SW480 (cell line): ENCODE measurements around the gene TBC1D4.

Source experiments
- DNase-seq: peaks from one replicate; pipeline ENCODE4 v3.0.0-alpha.2; 2016; ENCODE audit warnings: low spot score

TBC1D4 gene

DNA sequence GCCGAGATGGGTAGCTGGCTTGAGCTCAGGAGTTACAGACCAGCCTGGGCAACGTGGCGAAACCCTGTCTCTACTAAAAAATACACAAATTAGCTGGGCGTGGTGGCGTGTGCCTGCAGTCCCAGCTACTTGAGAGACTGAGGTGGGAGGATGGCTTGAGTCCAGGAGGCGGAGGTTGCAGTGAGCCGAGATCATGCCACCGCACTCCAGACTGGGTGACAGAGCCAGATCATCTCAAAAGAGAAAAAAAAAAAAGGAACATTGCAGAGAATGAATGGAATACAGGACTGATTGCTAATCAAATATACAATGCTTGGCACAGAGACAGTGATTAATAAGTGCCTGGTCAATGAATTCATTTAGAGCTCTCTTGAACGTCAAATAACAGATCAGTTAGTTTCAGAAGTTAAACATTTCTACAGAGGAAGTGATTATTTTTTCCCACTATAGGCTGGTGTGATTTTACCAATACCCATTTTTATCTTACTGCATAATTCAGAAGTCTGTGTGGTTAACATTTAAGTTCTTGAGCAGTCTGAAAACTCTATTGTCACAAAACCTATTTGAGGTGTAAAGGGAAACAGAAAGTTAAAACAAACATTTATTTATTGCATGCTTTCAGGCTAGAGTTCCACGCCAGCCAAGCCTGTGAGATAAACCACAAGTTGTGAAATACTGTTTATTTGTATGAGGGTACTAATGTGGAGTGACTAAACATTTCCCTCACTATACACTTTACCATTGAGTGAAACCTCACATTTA lies 7.7 kb upstream of the TBC1D4 start:
- DNase-seq = peak; percentile 61

- peak; percentile 62 for DNase-seq
These were observed 4.4 kb upstream of the TBC1D4 start for GRCh38 chr13:75486146-75487062.

GRCh38 chr13:75485286-75486062 lies 3.5 kb upstream of the TBC1D4 start:
- peak; percentile 70 for DNase-seq

DNA sequence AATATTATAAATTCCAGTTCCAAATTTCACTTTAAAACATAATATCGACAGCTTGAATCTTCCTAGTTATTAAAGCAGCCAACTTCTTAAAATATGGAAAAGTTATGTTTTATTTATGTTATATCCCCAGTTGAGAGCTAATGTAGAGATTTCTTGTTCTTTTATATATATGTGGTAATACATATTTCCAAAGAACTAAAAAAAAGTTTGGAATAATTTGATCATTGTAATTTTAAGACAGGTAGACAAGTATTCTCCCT lies 781 bp upstream of the TBC1D4 start:
- DNase-seq = no peak

- peak; percentile 75 for DNase-seq
These were observed 546 bp downstream of the TBC1D4 start for GRCh38 chr13:75481176-75482069.

- DNase-seq = peak; percentile 86
These were observed 1.2 kb downstream of the TBC1D4 start for GRCh38 chr13:75480671-75481175.

- no peak for DNase-seq
These were observed 2.7 kb downstream of the TBC1D4 start for GRCh38 chr13:75479102-75479740.

DNA sequence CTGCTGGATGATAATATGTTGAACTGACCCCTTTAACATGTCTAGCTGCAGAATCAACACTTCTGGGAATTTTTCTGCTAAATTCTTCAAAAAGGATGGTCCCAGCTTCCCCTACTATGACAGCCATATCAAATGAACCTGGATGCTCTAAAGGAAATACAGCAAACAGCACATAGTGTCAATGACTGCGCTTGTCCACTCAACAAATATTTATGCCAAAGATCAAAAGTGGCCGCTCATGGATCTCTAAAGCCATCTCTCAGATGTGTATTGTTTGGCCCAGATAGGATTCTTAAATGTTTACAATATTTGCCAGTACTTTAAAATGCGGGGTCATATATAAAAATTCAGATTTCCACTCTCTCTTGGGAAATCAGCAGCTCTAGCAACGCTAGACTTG lies 3.3 kb downstream of the TBC1D4 start:
- no peak for DNase-seq

GRCh38 chr13:75474956-75475355 lies 7.0 kb downstream of the TBC1D4 start:
- DNase-seq = no peak

DNA sequence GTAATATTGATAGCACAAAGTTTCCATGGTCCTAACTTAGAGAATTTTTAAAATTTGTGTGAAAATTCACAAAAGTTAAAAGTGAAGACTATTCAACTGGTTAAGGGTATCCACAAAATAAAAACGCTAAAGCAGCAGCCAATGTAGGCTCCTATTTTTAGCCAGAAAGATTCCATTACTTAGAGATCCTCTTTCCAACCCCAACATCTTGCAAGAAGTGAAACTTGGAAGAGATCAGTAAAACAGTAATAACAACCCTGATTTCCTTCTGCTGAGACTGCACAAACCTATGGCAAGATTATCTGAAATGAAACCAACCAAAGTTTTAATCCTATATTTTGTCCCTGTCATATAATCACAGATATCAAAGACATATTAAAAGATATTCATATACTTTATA lies 8.5 kb downstream of the TBC1D4 start:
- DNase-seq = no peak

GRCh38 chr13:75470676-75471075 lies 11.3 kb downstream of the TBC1D4 start:
- DNase-seq = no peak

- no peak for DNase-seq
These were observed 12.9 kb downstream of the TBC1D4 start for GRCh38 chr13:75469047-75469446.

DNA sequence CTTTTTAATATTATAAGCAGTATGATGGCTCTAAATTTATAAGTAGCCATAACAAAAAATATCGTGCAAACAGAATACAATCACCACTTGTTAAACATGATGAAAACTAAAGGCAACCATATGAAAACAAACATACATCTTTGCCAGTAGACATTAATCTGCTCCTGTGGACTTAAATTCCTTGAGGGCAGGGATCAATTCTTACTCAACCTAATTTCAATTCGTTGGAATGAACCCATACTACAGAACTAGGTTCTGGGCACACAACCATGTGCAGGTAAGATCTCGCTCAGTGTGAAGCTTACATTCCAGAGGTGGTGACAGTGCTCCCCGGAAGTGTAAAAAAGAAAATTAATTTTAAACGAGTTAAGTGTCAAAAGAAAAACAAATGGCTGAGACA lies 13.4 kb downstream of the TBC1D4 start:
- no peak for DNase-seq

DNA sequence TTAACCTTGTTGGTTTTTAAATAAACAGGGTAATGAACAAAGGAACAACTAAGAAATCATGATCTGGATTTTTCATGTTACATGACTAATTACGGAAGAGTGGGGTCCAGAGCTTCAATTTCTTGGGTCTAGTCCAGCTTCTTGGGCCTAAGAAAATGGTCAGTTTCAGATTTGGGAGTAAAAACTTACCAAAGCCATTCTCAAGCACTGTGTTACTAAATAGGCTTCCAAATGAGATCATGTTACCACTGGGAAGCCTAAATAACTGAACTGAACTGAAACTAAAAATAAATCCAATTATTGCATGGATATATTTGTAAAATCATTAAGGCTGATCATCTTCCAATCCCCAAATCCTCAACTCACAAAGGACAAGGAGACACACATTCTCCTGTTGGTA lies 13.9 kb downstream of the TBC1D4 start:
- no peak for DNase-seq

DNA sequence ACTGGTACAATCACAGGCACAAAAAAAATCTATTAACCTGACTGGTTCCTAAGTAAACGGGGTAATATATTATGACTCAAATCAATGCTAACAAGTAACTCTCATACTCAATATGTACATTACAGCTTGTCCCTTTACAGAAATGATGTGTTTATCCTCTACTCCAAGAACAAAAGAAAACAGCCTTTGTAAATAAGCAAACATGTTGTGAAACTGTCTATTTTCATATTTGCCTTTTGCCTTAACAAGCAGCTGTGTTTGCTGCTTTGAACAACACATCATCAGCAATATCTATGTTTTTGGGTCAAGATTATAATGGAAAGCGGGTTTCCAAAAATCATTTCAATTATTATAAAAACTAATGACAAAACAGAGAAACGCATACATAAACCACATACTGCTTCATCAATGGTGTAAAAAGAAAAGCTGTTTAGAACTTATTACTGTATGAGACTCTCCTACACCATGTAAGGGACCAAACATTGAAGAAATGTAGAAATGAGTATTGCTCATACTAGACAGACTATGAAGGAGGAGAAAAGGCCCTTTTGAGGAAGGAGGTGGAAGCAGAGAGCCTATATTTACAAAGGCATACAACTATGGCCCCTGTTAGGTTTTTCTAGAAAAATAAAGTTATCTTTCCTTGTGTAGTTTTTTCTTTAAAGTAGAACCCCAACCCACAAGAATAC lies 14.8 kb downstream of the TBC1D4 start:
- no peak for DNase-seq

- DNase-seq = no peak
These were observed 16.7 kb downstream of the TBC1D4 start for GRCh38 chr13:75465236-75465635.

DNA sequence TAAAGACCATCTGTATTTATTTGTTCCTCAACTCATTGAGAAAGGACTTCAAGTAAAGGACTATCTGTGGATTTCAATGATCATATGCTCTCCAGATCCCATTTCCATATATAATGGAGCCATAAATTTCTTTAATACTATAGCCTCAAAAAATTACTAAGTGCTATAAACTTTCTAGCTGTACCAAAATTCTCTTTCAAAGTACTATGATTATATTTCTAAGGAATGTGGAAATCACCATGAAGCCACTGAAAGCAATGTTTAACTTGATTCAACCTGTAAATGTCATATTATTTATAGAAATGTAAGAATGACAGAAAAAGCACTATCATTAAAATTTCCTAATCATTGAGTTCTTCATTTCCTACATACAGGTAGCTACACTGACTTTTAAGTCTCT lies 20.7 kb downstream of the TBC1D4 start:
- DNase-seq = no peak

GRCh38 chr13:75460644-75461043 lies 21.3 kb downstream of the TBC1D4 start:
- no peak for DNase-seq

DNA sequence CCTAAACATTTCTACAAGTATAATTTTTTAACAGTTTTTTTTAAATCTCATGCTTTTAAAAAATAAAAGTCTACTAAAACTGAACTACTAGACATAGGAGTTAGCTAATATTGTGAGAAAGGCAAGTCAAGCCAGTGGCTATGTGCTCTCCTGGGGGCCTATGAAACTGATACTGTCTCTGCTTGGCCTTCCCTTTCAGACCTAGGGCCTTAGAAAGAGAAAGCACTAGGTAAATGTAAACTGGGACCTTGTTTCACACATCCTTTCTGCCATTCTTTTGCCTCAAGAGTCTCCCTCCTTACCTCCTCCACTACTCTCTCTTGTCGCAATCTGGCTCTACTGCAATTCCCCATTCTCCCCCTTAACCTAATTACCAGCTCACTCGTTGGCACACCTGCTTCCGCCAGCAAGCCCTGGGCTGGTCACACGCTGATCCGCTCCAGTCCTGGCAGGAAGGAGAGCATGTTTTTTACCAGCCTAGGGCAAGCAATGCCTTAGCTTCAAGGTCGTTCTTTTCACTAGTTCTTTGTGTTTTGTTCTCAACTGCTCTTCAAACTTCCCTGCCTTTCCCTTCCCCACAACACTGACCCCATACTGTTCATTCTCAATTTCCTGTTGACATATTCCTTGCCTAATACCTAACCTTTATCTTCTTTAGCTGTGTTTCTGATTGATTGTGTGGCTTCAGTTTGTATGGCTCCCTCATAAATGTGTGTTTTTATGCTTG lies 23.1 kb downstream of the TBC1D4 start:
- no peak for DNase-seq

- no peak for DNase-seq
These were observed 26.0 kb downstream of the TBC1D4 start for GRCh38 chr13:75455962-75456361.
